Left ventricle myocardium inferior (tissue), 1 donor: ENCODE data around the gene AK2. TPM values are rescaled to one million over a fixed set of nuclear protein-coding genes. Genes with fewer than 3 reads are reported as not detected.

Source experiments
- DNase-seq: peaks from one replicate; pipeline ENCODE4 v3.0.0-alpha.2; 2020
- H3K27ac ChIP-seq: fragments of 200-600 bp; replicated peaks from 2 replicates; pipeline ENCODE4 v1.8.0; 2021
- H3K27me3 ChIP-seq: fragments of 200-600 bp; 2 replicates; pipeline ENCODE4 v1.8.0; 2021; ENCODE audit warnings: low read depth
- H3K36me3 ChIP-seq: fragments of 200-600 bp; 2 replicates; pipeline ENCODE4 v1.8.0; 2021
- H3K4me1 ChIP-seq: fragments of 200-600 bp; 2 replicates; pipeline ENCODE4 v1.8.0; 2021
- H3K4me3 ChIP-seq: fragments of 200-600 bp; 2 replicates; pipeline ENCODE4 v1.8.0; 2021; ENCODE audit warnings: mild to moderate bottlenecking, moderate library complexity
- H3K9me3 ChIP-seq: fragments of 200-600 bp; replicated peaks from 2 replicates; pipeline ENCODE4 v1.8.0; 2021
- intact Hi-C: fragments of 100-400 bp; cut with micrococcal nuclease; formaldehyde crosslinking; loops from one replicate; pipeline ENCODE4 v1.11.0; 2022
- total RNA-seq: library from RNA; stranded (reverse); fragmentation: NEBNext Ultra II Directional; extraction: Animal tissue kit (Norgen Biotek cat#: 25700); gene quantifications from one replicate; pipeline ENCODE4 v1.2.1, GENCODE V29; 2021
- TF ChIP-seq, protein P1 (sequence below): fragments of 200-600 bp; IDR thresholded peaks from 2 replicates; pipeline ENCODE4 v1.8.0; 2021; ENCODE audit warnings: antibody characterized with exemption, mild to moderate bottlenecking, borderline replicate concordance
- donor health status: DM: no; HTN: yes; CAD: no; lungs with severe emphysema.

AK2 gene
- total RNA-seq, 1 donor from 2014 or later: 121 TPM

- Histone ChIP-seq H3K9me3 (no peaks in the 10 kb centered on the region), H3K4me3 (no peak overlapping the region), H3K27me3 (no peaks in the 10 kb centered on the region), H3K36me3 (peaks cover 19% of the 10 kb centered on the region), H3K27ac (no peak overlapping the region), H3K4me1 (peaks cover 66% of the 10 kb centered on the region)
- no peak for DNase-seq
- TF ChIP-seq, protein P1, sequence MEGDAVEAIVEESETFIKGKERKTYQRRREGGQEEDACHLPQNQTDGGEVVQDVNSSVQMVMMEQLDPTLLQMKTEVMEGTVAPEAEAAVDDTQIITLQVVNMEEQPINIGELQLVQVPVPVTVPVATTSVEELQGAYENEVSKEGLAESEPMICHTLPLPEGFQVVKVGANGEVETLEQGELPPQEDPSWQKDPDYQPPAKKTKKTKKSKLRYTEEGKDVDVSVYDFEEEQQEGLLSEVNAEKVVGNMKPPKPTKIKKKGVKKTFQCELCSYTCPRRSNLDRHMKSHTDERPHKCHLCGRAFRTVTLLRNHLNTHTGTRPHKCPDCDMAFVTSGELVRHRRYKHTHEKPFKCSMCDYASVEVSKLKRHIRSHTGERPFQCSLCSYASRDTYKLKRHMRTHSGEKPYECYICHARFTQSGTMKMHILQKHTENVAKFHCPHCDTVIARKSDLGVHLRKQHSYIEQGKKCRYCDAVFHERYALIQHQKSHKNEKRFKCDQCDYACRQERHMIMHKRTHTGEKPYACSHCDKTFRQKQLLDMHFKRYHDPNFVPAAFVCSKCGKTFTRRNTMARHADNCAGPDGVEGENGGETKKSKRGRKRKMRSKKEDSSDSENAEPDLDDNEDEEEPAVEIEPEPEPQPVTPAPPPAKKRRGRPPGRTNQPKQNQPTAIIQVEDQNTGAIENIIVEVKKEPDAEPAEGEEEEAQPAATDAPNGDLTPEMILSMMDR: no peak
- intact Hi-C loops: no loop called here
These were observed 30.8 kb downstream of the AK2 start for GRCh38 chr1:33005838-33006421.

DNA sequence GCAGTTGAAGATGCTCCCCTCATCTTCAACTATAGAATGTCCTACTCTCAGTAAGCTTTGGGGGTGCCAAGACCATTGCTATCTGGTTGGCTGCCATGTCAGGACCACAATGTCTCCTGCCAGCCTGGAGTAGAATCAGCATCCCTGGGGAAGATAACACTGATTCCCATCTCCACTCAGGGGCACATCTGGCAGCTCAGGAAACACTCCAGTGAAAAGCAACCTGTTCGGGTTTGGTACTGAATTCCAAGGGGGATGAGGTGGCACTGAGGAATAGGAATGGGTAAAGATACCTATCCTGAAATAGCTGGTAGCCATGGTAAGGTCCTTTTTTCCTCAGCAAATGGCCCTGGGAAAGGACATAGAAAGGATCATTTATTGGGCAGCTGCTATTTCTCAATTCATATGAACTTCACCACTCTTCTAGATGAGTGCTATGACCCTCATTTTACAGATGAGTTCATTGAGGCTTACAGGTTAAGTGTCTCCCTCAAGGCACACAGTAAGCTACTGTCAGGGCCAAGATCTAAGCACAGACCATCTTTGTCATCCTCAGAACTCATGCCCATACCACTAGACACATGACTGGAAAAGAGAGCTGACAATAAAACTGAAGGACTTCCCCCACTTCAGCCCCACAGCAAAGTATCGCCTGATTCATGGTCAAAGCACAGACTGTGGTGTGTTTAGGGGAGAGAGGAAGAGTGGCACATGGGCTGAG, 31.4 kb downstream of the AK2 start:
- Histone ChIP-seq H3K36me3 (peaks cover 19% of the 10 kb centered on the region), H3K4me1 (peaks cover 66% of the 10 kb centered on the region), H3K4me3 (no peak overlapping the region), H3K27me3 (no peaks in the 10 kb centered on the region), H3K9me3 (no peaks in the 10 kb centered on the region), H3K27ac (no peak overlapping the region)
- intact Hi-C loops: no loop called here
- TF ChIP-seq, protein P1: no peak
- no peak for DNase-seq

- no peak for DNase-seq
- H3K27ac ChIP-seq: no peak overlapping the region
- intact Hi-C loops: no loop called here
- TF ChIP-seq, protein P1: no peak
- no peak overlapping the region for H3K4me3 ChIP-seq
- no peaks in the 10 kb centered on the region for H3K27me3 ChIP-seq
- H3K9me3 ChIP-seq: no peaks in the 10 kb centered on the region
- H3K4me1 ChIP-seq: peaks cover 62% of the 10 kb centered on the region
- peaks cover 19% of the 10 kb centered on the region for H3K36me3 ChIP-seq
These were observed 32.1 kb downstream of the AK2 start for GRCh38 chr1:33004613-33005012.

GRCh38 chr1:33003657-33004056, 33.0 kb downstream of the AK2 start:
- Histone ChIP-seq H3K27ac (no peak overlapping the region), H3K27me3 (no peaks in the 10 kb centered on the region), H3K4me3 (no peak overlapping the region), H3K9me3 (no peaks in the 10 kb centered on the region), H3K36me3 (peaks cover 12% of the 10 kb centered on the region), H3K4me1 (peaks cover 61% of the 10 kb centered on the region)
- DNase-seq: no peak
- intact Hi-C loops: no loop called here
- TF ChIP-seq, protein P1: no peak

GRCh38 chr1:33002006-33002405, 34.7 kb downstream of the AK2 start:
- DNase-seq: no peak
- intact Hi-C loops: no loop called here
- Histone ChIP-seq H3K4me3 (no peak overlapping the region), H3K27me3 (no peaks in the 10 kb centered on the region), H3K36me3 (no peaks in the 10 kb centered on the region), H3K9me3 (no peaks in the 10 kb centered on the region), H3K4me1 (peaks cover 61% of the 10 kb centered on the region), H3K27ac (no peak overlapping the region)
- TF ChIP-seq, protein P1: no peak
